ENCODE measurements around the gene SPOCD1. TPM values are rescaled to one million over a fixed set of nuclear protein-coding genes. Genes with fewer than 3 reads are reported as not detected.

Gene SPOCD1
- polyA plus RNA-seq, 1 of the 3 experiments (the other 2 are of a cell fraction), result 10.7 TPM

DNA sequence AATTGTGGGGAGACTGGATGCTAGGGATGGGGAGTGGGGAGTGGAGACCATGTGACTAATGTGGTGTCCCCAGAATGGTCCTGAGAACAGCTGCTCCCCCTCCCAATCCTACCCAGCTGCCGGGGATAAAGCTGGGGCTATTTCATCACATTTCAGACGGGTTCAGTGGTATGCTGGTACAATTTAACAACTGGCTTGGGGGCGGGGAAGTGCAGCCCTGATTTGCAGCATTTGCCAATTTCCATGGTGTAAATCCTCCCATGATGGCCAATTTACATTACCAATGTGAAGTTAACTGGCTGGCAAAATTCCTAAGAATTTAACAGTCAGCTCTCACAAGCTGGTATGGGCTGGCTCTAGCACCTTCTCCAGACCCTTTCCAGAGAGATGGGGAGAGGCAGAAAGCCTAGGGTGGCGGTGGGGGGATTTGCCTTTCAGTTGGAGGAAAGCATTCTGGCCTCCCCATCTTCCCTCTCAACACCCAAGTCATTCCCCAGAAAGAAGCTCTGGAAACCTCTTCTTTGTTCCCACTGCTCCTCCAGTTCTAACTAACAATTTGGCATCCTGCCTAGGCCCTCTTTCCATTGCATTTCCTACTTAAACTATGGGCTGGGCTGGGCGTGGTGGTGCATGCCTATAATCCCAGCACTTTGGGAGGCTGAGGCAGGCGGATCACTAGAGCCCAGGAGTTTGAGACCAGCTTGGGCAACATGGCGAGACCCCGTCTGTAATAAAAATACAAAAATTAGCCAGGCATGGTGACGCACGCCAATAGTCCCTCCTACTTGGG is 40.4 kb downstream of the SPOCD1 start:
- Histone ChIP-seq H3K27me3 (ENCODE audit: insufficient read depth) (no peaks in the 10 kb centered on the region), H3K4me2 (no peak overlapping the region), H3F3A (replicated peaks; ENCODE audit: insufficient read depth) (no peaks in the 10 kb centered on the region), H3K27ac (ENCODE audit: low read depth in 2 of 2, low read length in 1 of 2) (peak overlapping the region in 1 of 2 experiments; percentile 12; a peak in 1 of 4 replicates), H3K9me3 (no peaks in the 10 kb centered on the region), H3K9ac (no peak overlapping the region), H4K20me1 (ENCODE audit: insufficient read depth) (no peaks in the 10 kb centered on the region), H2AFZ (ENCODE audit: low read depth) (no peak overlapping the region), H3K4me3 (ENCODE audit: low read depth in 2 of 2, low read length in 1 of 2) (no peak overlapping the region), H3K36me3 (replicated peaks in 1 of 2; ENCODE audit: control insufficient read depth in 1 of 2, insufficient read depth in 2 of 2, low read length in 1 of 2) (no peaks in the 10 kb centered on the region), H3K79me2 (ENCODE audit: insufficient read depth) (no peaks in the 10 kb centered on the region), H3K9me2 (no peaks in the 10 kb centered on the region), H3K4me1 (ENCODE audit: control insufficient read depth in 1 of 2, insufficient read depth in 2 of 2, low read depth in 1 of 2, low read length in 1 of 2) (peaks cover 0 to 60% of the 10 kb centered on the region in 2 experiments; a peak in 2 of 4 replicates)
- ChIA-PET CTCF (interaction anchor here (1.7 to 21.1 kb wide), 4 partner anchors 9 to 189 kb away, joined by 7 to 707 read pairs (median 36); partner anchors contain the start of gene ADGRB2), POLR2A (interaction anchor here (1.0 to 2.4 kb wide), 3 partner anchors 9 to 14 kb away, joined by 3 to 11 read pairs (median 3); no protein-coding TSS in a partner anchor)
- 80% methylated on average over 10 of the region's 10 CpGs for WGBS (ENCODE audit: low lambda C conversion rate)
- TF ChIP-seq, protein P1, sequence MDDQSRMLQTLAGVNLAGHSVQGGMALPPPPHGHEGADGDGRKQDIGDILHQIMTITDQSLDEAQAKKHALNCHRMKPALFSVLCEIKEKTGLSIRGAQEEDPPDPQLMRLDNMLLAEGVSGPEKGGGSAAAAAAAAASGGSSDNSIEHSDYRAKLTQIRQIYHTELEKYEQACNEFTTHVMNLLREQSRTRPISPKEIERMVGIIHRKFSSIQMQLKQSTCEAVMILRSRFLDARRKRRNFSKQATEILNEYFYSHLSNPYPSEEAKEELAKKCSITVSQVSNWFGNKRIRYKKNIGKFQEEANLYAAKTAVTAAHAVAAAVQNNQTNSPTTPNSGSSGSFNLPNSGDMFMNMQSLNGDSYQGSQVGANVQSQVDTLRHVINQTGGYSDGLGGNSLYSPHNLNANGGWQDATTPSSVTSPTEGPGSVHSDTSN (IDR thresholded peaks at IDR 0.05), result no peak
- no peak for TF ChIP-seq RFX5 (IDR thresholded peaks at IDR 0.05; ENCODE audit: low read length)
- TF ChIP-seq EZH2phosphoT487 (IDR thresholded peaks at IDR 0.05; ENCODE audit: borderline replicate concordance, low read depth), result no peak
- TF ChIP-seq SMC3 (IDR thresholded peaks at IDR 0.05; ENCODE audit: low read depth, low read length), result no peak
- no peak for DNase-seq

- POLR2A ChIA-PET, result interaction anchor here (2.4 kb wide), 1 partner anchor 10 kb away, joined by 11 read pairs; no protein-coding TSS in a partner anchor
- no peak overlapping the region for H3K9ac ChIP-seq
- no peak for TF ChIP-seq YY1 (IDR thresholded peaks at IDR 0.05; ENCODE audit: low read depth)
- TF ChIP-seq NFIC (IDR thresholded peaks at IDR 0.05; ENCODE audit: borderline replicate concordance), result no peak
- no peak for TF ChIP-seq ELF1 (IDR thresholded peaks at IDR 0.05)
- TF ChIP-seq, protein P1 (IDR thresholded peaks at IDR 0.05), result no peak
- TF ChIP-seq TCF12 (IDR thresholded peaks at IDR 0.05), result no peak
- no peak for TF ChIP-seq FOXJ3 (CRISPR knock-in tag; IDR thresholded peaks at IDR 0.05)
- no peak for TF ChIP-seq RCOR1 (IDR thresholded peaks at IDR 0.05; ENCODE audit: low read length)
- TF ChIP-seq CHD2 (IDR thresholded peaks at IDR 0.05; ENCODE audit: low read length, partially characterized antibody), result no peak
- TF ChIP-seq GATA2 (CRISPR knock-in tag; IDR thresholded peaks at IDR 0.05), result no peak
These were observed 41.3 kb downstream of the SPOCD1 start for GRCh38 chr1:31774495-31774894.

More at GRCh38 chr1:31774495-31774894, 41.3 kb downstream of the SPOCD1 start:
- Histone ChIP-seq H3K9me3 (no peaks in the 10 kb centered on the region), H3K79me2 (ENCODE audit: insufficient read depth) (no peaks in the 10 kb centered on the region), H3K27ac (ENCODE audit: low read depth in 2 of 2, low read length in 1 of 2) (no peak overlapping the region), H3K4me1 (ENCODE audit: control insufficient read depth in 1 of 2, insufficient read depth in 2 of 2, low read depth in 1 of 2, low read length in 1 of 2) (peaks cover 0 to 65% of the 10 kb centered on the region in 2 experiments; a peak in 3 of 4 replicates), H2AFZ (ENCODE audit: low read depth) (no peak overlapping the region), H3K36me3 (replicated peaks in 1 of 2; ENCODE audit: control insufficient read depth in 1 of 2, insufficient read depth in 2 of 2, low read length in 1 of 2) (no peaks in the 10 kb centered on the region), H3F3A (replicated peaks; ENCODE audit: insufficient read depth) (no peaks in the 10 kb centered on the region), H3K4me3 (ENCODE audit: low read depth in 2 of 2, low read length in 1 of 2) (no peak overlapping the region), H3K4me2 (no peak overlapping the region), H4K20me1 (ENCODE audit: insufficient read depth) (no peaks in the 10 kb centered on the region), H3K9me2 (no peaks in the 10 kb centered on the region), H3K27me3 (ENCODE audit: insufficient read depth) (no peaks in the 10 kb centered on the region)
- no peak for DNase-seq
- WGBS (ENCODE audit: low lambda C conversion rate), result 70% methylated on average over 3 of the region's 3 CpGs
- CTCF ChIA-PET, result interaction anchor here (8.3 to 21.1 kb wide), 2 partner anchors 15 kb away, joined by 63 to 707 read pairs; partner anchors contain the start of gene ADGRB2

All from SK-N-SH (cell line).